A673 (cell line): ENCODE data around the gene SUPT3H. TPM values are rescaled to one million over a fixed set of nuclear protein-coding genes. Genes with fewer than 3 reads are reported as not detected.

Experiments
- BruUV-seq: library from RNA; stranded (reverse); fragments of 400-500 nt; replicated peaks from 2 replicates; lab custom pipeline; 2021; lab: Mats Ljungman, UMichigan
- CTCF ChIA-PET: fragments of 300-600 bp; sonication (Branson Sonifier 250); formaldehyde crosslinking; loops from one replicate; lab custom pipeline; 2022; ENCODE audit warnings: antibody characterized with exemption; lab: Charles Lee
- POLR2A ChIA-PET: fragments of 300-600 bp; sonication (Branson Sonifier 250); formaldehyde crosslinking; loops from one replicate; lab custom pipeline; 2022; ENCODE audit warnings: antibody characterized with exemption; ENCODE audit not compliant: low non-redundant PET; lab: Charles Lee
- DNase-seq: peaks from one replicate; pipeline ENCODE4 v3.0.0-alpha.2; 2015; ENCODE audit warnings: low spot score
- H3K27ac ChIP-seq: fragments of 200-600 bp; sonication (generic); 2 replicates; pipeline ENCODE4 v1.5.1; 2016; ENCODE audit warnings: mixed run types, low read depth, mild to moderate bottlenecking, mixed read lengths, antibody characterized with exemption, low read length; ENCODE audit not compliant: poor library complexity, severe bottlenecking
- H3K27me3 ChIP-seq: fragments of 200-600 bp; sonication (generic); replicated peaks from 2 replicates; pipeline ENCODE4 v1.6.1; 2017; ENCODE audit warnings: mixed run types, low read depth, mild to moderate bottlenecking, mixed read lengths, antibody characterized with exemption, low read length; ENCODE audit not compliant: insufficient read depth, poor library complexity
- H3K36me3 ChIP-seq: fragments of 200-600 bp; sonication (generic); 2 replicates; pipeline ENCODE4 v1.6.1; 2016; ENCODE audit warnings: mixed run types, mild to moderate bottlenecking, mixed read lengths, antibody characterized with exemption, low read length; ENCODE audit not compliant: insufficient read depth, poor library complexity, severe bottlenecking
- H3K4me1 ChIP-seq: fragments of 200-600 bp; sonication (generic); 2 replicates; pipeline ENCODE4 v1.6.1; 2017; ENCODE audit warnings: mixed run types, mild to moderate bottlenecking, mixed read lengths, antibody characterized with exemption, low read length; ENCODE audit not compliant: insufficient read depth, poor library complexity, severe bottlenecking
- H3K4me3 ChIP-seq: fragments of 200-600 bp; sonication (generic); 2 replicates; pipeline ENCODE4 v1.5.1; 2016; ENCODE audit warnings: low read depth, mixed run types, mild to moderate bottlenecking, mixed read lengths, low read length; ENCODE audit not compliant: poor library complexity, severe bottlenecking
- H3K9me3 ChIP-seq: fragments of 200-600 bp; sonication (generic); 2 replicates; pipeline ENCODE4 v1.6.1; 2016; ENCODE audit warnings: mixed run types, low read depth, mild to moderate bottlenecking, mixed read lengths, antibody characterized with exemption, low read length; ENCODE audit not compliant: poor library complexity, severe bottlenecking
- EZH2 ChIP-seq: fragments of 200-600 bp; sonication (generic); IDR thresholded peaks from 2 replicates; pipeline ENCODE4 v1.6.1; 2017; ENCODE audit warnings: borderline replicate concordance, low read depth, mild to moderate bottlenecking, mixed read lengths, antibody characterized with exemption, low read length; ENCODE audit not compliant: poor library complexity, severe bottlenecking
- intact Hi-C: fragments of 100-400 bp; cut with micrococcal nuclease; formaldehyde crosslinking; loops from one replicate; pipeline ENCODE4 v1.10.0; 2022; ENCODE audit not compliant: unreplicated experiment
- total RNA-seq: library from RNA; stranded (reverse); gene quantifications from 2 replicates; pipeline ENCODE4 v1.2.3, GENCODE V29; 2021
- TF ChIP-seq, protein P1 (sequence below): fragments of 300-800, 200-600 bp; sonication (generic); conservative IDR thresholded peaks from 2 replicates; pipeline ENCODE4 v1.5.1; 2017; ENCODE audit warnings: low read depth, mild to moderate bottlenecking, antibody characterized with exemption, low read length, moderate library complexity, mixed read lengths

SUPT3H gene
- total RNA-seq, 1 experiment from 2014 or later, result 10.8 TPM

GRCh38 chr6:44833248-44833647 lies 544.5 kb downstream of the SUPT3H start:
- intact Hi-C loops, result no loop called here
- ChIA-PET POLR2A (no interaction called here), CTCF (no interaction called here)
- Histone ChIP-seq H3K4me3 (no peak overlapping the region), H3K27ac (no peak overlapping the region), H3K27me3 (no peaks in the 10 kb centered on the region), H3K36me3 (no peaks in the 10 kb centered on the region), H3K9me3 (no peaks in the 10 kb centered on the region), H3K4me1 (peaks cover 24% of the 10 kb centered on the region)
- BruUV-seq, result no TSS peak
- TF ChIP-seq, protein P1, sequence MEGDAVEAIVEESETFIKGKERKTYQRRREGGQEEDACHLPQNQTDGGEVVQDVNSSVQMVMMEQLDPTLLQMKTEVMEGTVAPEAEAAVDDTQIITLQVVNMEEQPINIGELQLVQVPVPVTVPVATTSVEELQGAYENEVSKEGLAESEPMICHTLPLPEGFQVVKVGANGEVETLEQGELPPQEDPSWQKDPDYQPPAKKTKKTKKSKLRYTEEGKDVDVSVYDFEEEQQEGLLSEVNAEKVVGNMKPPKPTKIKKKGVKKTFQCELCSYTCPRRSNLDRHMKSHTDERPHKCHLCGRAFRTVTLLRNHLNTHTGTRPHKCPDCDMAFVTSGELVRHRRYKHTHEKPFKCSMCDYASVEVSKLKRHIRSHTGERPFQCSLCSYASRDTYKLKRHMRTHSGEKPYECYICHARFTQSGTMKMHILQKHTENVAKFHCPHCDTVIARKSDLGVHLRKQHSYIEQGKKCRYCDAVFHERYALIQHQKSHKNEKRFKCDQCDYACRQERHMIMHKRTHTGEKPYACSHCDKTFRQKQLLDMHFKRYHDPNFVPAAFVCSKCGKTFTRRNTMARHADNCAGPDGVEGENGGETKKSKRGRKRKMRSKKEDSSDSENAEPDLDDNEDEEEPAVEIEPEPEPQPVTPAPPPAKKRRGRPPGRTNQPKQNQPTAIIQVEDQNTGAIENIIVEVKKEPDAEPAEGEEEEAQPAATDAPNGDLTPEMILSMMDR, result no peak
- no peak for TF ChIP-seq EZH2
- DNase-seq, result no peak

GRCh38 chr6:44831002-44831610 lies 546.6 kb downstream of the SUPT3H start:
- H3K4me3 ChIP-seq, result no peak overlapping the region
- H3K27ac ChIP-seq, result no peak overlapping the region
- TF ChIP-seq, protein P1, result no peak
- no peak for TF ChIP-seq EZH2
- POLR2A ChIA-PET, result no interaction called here
- intact Hi-C loops, result no loop called here
- CTCF ChIA-PET, result interaction anchor here (0.6 kb wide), 1 partner anchor 689 kb away, joined by 3 read pairs; no protein-coding TSS in a partner anchor
- BruUV-seq, result no TSS peak
- no peaks in the 10 kb centered on the region for H3K36me3 ChIP-seq
- H3K4me1 ChIP-seq, result peaks cover 32% of the 10 kb centered on the region
- H3K27me3 ChIP-seq, result no peaks in the 10 kb centered on the region
- no peak for DNase-seq
- H3K9me3 ChIP-seq, result no peaks in the 10 kb centered on the region

DNA sequence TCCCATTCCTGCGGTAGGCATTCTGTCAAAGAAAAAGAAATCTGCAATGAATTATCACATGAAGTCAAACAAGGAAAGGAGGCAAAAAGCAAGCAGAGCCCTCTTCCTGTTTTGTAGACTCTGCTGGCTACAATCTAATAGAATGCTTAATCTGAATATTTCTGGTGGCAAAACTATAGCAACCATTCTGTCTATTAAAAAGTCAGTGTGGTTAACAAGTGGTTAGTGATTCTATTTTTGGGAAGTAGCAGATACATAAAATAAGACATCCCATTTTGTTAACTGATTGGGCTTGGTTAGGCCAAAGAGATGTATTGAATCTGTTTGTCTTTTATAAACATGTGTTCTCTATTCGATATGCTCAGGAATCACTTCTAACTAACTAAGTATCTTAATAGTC lies 547.9 kb downstream of the SUPT3H start:
- Histone ChIP-seq H3K27ac (no peak overlapping the region), H3K4me3 (no peak overlapping the region), H3K9me3 (no peaks in the 10 kb centered on the region), H3K36me3 (no peaks in the 10 kb centered on the region), H3K4me1 (peaks cover 38% of the 10 kb centered on the region), H3K27me3 (no peaks in the 10 kb centered on the region)
- intact Hi-C loops, result no loop called here
- ChIA-PET CTCF (no interaction called here), POLR2A (no interaction called here)
- BruUV-seq, result no TSS peak
- no peak for DNase-seq
- TF ChIP-seq, protein P1, result no peak
- no peak for TF ChIP-seq EZH2
